Fibroblast of lung (primary cell): ENCODE data around the gene MBNL3. TPM values are rescaled to one million over a fixed set of nuclear protein-coding genes. Genes with fewer than 3 reads are reported as not detected.

Source experiments
- DNase-seq, 2 donors: peaks; one replicate each; pipeline versions ENCODE4 v3.0.0 to v3.0.0-alpha.2; 2010; ENCODE audit warnings: low read depth in 2 of 2
- H2AFZ ChIP-seq: 2 replicates; pipeline ENCODE4 v1.5.1; 2012; ENCODE audit warnings: low read length, control low read depth, inconsistent platforms
- H3K27ac ChIP-seq: 2 replicates; pipeline ENCODE4 v1.5.1; 2011; ENCODE audit warnings: low read length, control low read depth; ENCODE audit not compliant: insufficient read depth
- H3K27me3 ChIP-seq: 2 replicates; pipeline ENCODE4 v1.5.1; 2011; ENCODE audit warnings: mild to moderate bottlenecking, low read length; ENCODE audit not compliant: control insufficient read depth, insufficient read depth
- H3K36me3 ChIP-seq: 2 replicates; pipeline ENCODE4 v1.5.1; 2011; ENCODE audit warnings: low read length; ENCODE audit not compliant: control insufficient read depth, insufficient read depth
- H3K4me1 ChIP-seq: 2 replicates; pipeline ENCODE4 v1.5.1; 2011; ENCODE audit warnings: low read length; ENCODE audit not compliant: control insufficient read depth, insufficient read depth; ENCODE audit errors: extremely low read depth
- H3K4me2 ChIP-seq: 2 replicates; pipeline ENCODE4 v1.5.1; 2011; ENCODE audit warnings: low read length, control low read depth; ENCODE audit not compliant: insufficient read depth; ENCODE audit errors: extremely low read depth
- H3K4me3 ChIP-seq, 4 experiments: fragments of 200-600 bp in 1 of 4; sonication (generic) in 1 of 4; replicated peaks in 1 of 4; 2 replicates each; pipeline ENCODE4 v1.5.1; 2011 to 2016; ENCODE audit warnings: low read length in 4 of 4, low read depth in 3 of 4, mild to moderate bottlenecking in 3 of 4, control low read depth in 2 of 4, inconsistent platforms in 1 of 4, mixed read lengths in 1 of 4; ENCODE audit not compliant: insufficient read depth in 1 of 4; ENCODE audit errors: control extremely low read depth in 1 of 4
- H3K79me2 ChIP-seq: 2 replicates; pipeline ENCODE4 v1.5.1; 2012; ENCODE audit warnings: mild to moderate bottlenecking, low read length, inconsistent platforms; ENCODE audit not compliant: control insufficient read depth, insufficient read depth
- H3K9ac ChIP-seq: 2 replicates; pipeline ENCODE4 v1.5.1; 2011; ENCODE audit warnings: mild to moderate bottlenecking, low read length, control low read depth; ENCODE audit not compliant: insufficient read depth
- H3K9me3 ChIP-seq: 2 replicates; pipeline ENCODE4 v1.5.1; 2012; ENCODE audit warnings: low read depth, low read length; ENCODE audit not compliant: control insufficient read depth, insufficient read depth
- H4K20me1 ChIP-seq: 2 replicates; pipeline ENCODE4 v1.5.1; 2011; ENCODE audit warnings: low read length; ENCODE audit not compliant: control insufficient read depth, insufficient read depth; ENCODE audit errors: extremely low read depth
- EZH2 ChIP-seq: IDR thresholded peaks from 2 replicates; pipeline ENCODE4 v1.5.1; 2012; ENCODE audit warnings: low read length, control low read depth, mild to moderate bottlenecking; ENCODE audit errors: missing control alignments
- polyA plus RNA-seq, 2 donors: library from polyadenylated mRNA; depleted of rRNA in 1 of 2; stranded (reverse) in 1 of 2; unstranded in 1 of 2; fragments of >200 nt; gene quantifications; 2 replicates each; pipeline ENCODE4 v1.2.1, GENCODE V29; 2011 to 2012; ENCODE audit warnings: missing spikeins in 1 of 2
- total RNA-seq: library from RNA; depleted of rRNA; stranded (reverse); fragments of >200 nt; gene quantifications from 2 replicates; pipeline ENCODE4 v1.2.1, GENCODE V29; 2014
- TF ChIP-seq, protein P1 (sequence below), 2 donors: IDR thresholded peaks in 1 of 2; conservative IDR thresholded peaks in 1 of 2; 1 replicate in 1 of 2; 2 replicates in 1 of 2; pipeline ENCODE4 v1.5.1; 2011 to 2012; ENCODE audit warnings: low read length in 2 of 2, control low read depth in 1 of 2, inconsistent platforms in 1 of 2, low read depth in 1 of 2, mild to moderate bottlenecking in 1 of 2

MBNL3 gene
- total and polyA plus RNA-seq, 2 donors (not counting 1 experiment from before 2014, with no cell fraction given) = 2.6 to 4.5 TPM

DNA sequence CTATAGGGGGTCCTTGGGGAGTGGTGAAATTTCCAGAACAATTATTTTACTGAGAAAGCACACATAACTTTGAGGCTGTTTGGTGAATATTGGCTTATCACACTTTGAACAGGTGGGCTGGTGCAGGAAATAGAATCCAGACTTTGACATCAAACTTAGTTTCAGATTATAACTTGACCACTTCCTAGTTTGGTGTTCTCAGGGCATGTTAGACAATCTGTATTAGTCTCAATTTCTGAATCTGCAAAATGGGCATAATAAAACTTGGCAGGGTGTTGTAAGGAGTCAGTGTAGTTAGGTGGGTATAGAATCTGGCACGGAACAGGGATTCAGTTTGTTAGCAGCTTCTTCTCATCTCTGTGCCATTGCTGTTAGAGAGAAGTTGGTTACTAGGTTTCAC lies 43.3 kb upstream of the MBNL3 start:
- Histone ChIP-seq H3K9ac (no peak overlapping the region), H3K9me3 (no peaks in the 10 kb centered on the region), H3K27me3 (no peaks in the 10 kb centered on the region), H3K4me1 (no peaks in the 10 kb centered on the region), H3K36me3 (no peaks in the 10 kb centered on the region), H3K79me2 (no peaks in the 10 kb centered on the region), H3K4me3 (no peak overlapping the region), H4K20me1 (no peaks in the 10 kb centered on the region), H2AFZ (no peak overlapping the region), H3K27ac (no peak overlapping the region), H3K4me2 (no peak overlapping the region)
- TF ChIP-seq, protein P1, sequence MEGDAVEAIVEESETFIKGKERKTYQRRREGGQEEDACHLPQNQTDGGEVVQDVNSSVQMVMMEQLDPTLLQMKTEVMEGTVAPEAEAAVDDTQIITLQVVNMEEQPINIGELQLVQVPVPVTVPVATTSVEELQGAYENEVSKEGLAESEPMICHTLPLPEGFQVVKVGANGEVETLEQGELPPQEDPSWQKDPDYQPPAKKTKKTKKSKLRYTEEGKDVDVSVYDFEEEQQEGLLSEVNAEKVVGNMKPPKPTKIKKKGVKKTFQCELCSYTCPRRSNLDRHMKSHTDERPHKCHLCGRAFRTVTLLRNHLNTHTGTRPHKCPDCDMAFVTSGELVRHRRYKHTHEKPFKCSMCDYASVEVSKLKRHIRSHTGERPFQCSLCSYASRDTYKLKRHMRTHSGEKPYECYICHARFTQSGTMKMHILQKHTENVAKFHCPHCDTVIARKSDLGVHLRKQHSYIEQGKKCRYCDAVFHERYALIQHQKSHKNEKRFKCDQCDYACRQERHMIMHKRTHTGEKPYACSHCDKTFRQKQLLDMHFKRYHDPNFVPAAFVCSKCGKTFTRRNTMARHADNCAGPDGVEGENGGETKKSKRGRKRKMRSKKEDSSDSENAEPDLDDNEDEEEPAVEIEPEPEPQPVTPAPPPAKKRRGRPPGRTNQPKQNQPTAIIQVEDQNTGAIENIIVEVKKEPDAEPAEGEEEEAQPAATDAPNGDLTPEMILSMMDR (conservative IDR thresholded peaks at IDR 0.05 in 1 of 2, IDR thresholded peaks at IDR 0.05 in 1 of 2; ENCODE audit: low read depth in 1 of 2, low read length in 2 of 2) = no peak
- TF ChIP-seq EZH2 = no peak
- DNase-seq = no peak

DNA sequence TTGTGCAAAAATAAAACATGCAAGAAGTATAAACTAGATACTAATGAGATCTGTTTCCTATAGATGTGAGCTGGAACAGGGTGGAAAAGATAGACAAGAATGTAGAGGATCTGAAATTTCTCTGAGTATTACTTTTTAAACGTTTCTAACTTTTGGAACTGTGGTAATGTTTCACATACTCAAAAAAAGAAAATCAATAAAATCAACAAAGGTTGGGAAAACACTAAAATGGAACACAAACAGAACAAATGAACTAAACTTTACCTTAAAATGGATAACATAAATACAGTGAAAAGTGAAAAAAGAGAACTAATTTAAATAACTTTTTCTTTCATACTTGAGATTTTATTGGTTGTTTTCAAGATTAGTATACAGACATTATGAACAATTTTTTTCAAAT lies 32.0 kb upstream of the MBNL3 start:
- Histone ChIP-seq H3K9ac (no peak overlapping the region), H3K36me3 (no peaks in the 10 kb centered on the region), H3K27ac (no peak overlapping the region), H3K4me1 (no peaks in the 10 kb centered on the region), H3K27me3 (no peaks in the 10 kb centered on the region), H3K4me3 (no peak overlapping the region), H2AFZ (no peak overlapping the region), H3K4me2 (no peak overlapping the region), H3K79me2 (no peaks in the 10 kb centered on the region), H3K9me3 (no peaks in the 10 kb centered on the region), H4K20me1 (no peaks in the 10 kb centered on the region)
- TF ChIP-seq, protein P1 (conservative IDR thresholded peaks at IDR 0.05 in 1 of 2, IDR thresholded peaks at IDR 0.05 in 1 of 2; ENCODE audit: low read depth in 1 of 2, low read length in 2 of 2) = no peak
- no peak for TF ChIP-seq EZH2
- no peak for DNase-seq

DNA sequence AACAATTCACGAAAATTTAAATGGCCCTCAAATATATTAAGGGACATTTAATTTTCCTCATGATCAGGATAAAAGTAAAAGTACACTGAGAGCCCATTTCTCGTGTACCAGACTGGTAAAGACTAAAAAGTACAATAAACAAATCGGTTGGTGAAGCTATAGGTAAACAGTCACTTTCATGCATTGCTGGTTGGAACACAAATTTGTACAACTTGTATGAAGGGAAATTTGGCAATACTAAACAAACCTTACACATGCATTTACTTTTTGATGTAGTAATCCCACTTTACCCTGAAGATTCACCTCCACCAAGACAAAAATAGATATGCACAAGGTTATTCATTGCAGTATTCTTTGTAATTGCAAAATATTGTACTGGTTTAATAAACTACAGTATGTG lies 31.4 kb upstream of the MBNL3 start:
- no peak overlapping the region for H2AFZ ChIP-seq
- H3K36me3 ChIP-seq = no peaks in the 10 kb centered on the region
- no peak overlapping the region for H3K27ac ChIP-seq
- no peak overlapping the region for H3K9ac ChIP-seq
- H3K4me2 ChIP-seq = no peak overlapping the region
- H3K4me3 ChIP-seq = no peak overlapping the region
- DNase-seq = no peak
- H4K20me1 ChIP-seq = no peaks in the 10 kb centered on the region
- no peaks in the 10 kb centered on the region for H3K79me2 ChIP-seq
- TF ChIP-seq, protein P1 (conservative IDR thresholded peaks at IDR 0.05 in 1 of 2, IDR thresholded peaks at IDR 0.05 in 1 of 2; ENCODE audit: low read depth in 1 of 2, low read length in 2 of 2) = no peak
- no peak for TF ChIP-seq EZH2
- no peaks in the 10 kb centered on the region for H3K27me3 ChIP-seq
- no peaks in the 10 kb centered on the region for H3K4me1 ChIP-seq
- no peaks in the 10 kb centered on the region for H3K9me3 ChIP-seq
